ENCODE data around the gene LHFPL2. TPM values are rescaled to one million over a fixed set of nuclear protein-coding genes. Genes with fewer than 3 reads are reported as not detected.

Gene LHFPL2
- total and polyA plus RNA-seq, 9 of the 15 experiments (the other 6 are each of a cell fraction or from before 2014, with no cell fraction given): 1.0 to 6.6 (median 4.6) TPM

DNA sequence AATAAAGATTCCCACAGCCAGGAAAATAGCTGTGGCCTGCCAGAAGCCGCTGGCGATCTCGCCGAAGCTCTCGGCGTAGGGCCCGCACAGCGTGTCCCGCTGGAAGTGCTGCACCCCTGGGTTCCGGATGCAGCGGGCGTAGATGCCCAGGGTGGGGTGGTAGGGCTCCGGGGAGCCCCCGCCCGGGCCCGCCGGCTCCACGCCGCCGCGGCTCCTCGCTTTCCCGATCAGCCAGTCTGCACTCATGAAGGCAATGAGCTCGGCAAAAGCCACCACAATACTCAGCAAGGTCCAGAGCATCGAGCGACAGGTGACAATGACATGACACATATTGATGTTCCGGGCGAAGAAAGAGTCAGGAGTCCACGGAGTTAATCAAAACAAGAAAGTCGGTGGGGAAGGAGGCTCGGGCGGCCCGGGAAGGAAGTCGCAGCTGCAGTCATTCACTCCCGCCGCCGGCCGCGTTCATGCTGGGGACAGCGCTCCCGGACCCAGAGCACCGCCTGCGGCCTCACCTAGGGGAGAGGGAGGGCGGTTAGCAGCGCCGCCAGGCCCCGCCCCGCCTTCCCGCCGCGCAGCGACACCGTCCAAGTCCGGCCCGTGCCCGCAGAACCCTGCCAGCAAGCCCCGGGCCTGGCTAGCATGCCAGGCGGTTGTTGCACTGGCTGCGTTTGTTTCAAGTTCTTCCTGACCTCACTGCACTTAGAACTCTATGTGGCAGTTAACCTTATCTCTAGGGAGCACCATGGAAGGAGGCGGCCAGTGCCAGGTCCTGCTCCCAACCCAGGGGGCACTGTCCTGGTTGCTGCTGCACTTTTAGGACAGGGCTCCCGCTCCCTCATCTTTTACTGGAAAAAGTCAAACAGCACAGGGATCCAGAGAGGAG is 138.4 kb downstream of the LHFPL2 start (continued):
- TF ChIP-seq ATF3 (IDR thresholded peaks at IDR 0.05): no peak
- peak; percentile 65 for TF ChIP-seq ATF3 (CRISPR knock-in tag; conservative IDR thresholded peaks at IDR 0.05)
- TF ChIP-seq MYC (IDR thresholded peaks at IDR 0.05; ENCODE audit: low read depth, low read length): peak; percentile 43; the same call in 1 of the 2 replicates
- TF ChIP-seq MYC (CRISPR knock-in tag; IDR thresholded peaks at IDR 0.05; ENCODE audit: borderline replicate concordance, low read depth): no peak
- TF ChIP-seq, protein P1, sequence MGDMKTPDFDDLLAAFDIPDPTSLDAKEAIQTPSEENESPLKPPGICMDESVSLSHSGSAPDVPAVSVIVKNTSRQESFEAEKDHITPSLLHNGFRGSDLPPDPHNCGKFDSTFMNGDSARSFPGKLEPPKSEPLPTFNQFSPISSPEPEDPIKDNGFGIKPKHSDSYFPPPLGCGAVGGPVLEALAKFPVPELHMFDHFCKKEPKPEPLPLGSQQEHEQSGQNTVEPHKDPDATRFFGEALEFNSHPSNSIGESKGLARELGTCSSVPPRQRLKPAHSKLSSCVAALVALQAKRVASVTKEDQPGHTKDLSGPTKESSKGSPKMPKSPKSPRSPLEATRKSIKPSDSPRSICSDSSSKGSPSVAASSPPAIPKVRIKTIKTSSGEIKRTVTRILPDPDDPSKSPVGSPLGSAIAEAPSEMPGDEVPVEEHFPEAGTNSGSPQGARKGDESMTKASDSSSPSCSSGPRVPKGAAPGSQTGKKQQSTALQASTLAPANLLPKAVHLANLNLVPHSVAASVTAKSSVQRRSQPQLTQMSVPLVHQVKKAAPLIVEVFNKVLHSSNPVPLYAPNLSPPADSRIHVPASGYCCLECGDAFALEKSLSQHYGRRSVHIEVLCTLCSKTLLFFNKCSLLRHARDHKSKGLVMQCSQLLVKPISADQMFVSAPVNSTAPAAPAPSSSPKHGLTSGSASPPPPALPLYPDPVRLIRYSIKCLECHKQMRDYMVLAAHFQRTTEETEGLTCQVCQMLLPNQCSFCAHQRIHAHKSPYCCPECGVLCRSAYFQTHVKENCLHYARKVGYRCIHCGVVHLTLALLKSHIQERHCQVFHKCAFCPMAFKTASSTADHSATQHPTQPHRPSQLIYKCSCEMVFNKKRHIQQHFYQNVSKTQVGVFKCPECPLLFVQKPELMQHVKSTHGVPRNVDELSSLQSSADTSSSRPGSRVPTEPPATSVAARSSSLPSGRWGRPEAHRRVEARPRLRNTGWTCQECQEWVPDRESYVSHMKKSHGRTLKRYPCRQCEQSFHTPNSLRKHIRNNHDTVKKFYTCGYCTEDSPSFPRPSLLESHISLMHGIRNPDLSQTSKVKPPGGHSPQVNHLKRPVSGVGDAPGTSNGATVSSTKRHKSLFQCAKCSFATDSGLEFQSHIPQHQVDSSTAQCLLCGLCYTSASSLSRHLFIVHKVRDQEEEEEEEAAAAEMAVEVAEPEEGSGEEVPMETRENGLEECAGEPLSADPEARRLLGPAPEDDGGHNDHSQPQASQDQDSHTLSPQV (IDR thresholded peaks at IDR 0.05): peak; percentile 82
- TF ChIP-seq KLF1 (tag; IDR thresholded peaks at IDR 0.05): no peak
- 0 out of 2 replicates have a peak, but pooled peaks have one; percentile 48 for TF ChIP-seq NR2C2 (CRISPR knock-in tag; IDR thresholded peaks at IDR 0.05)
- 0 out of 2 replicates have a peak, but pooled peaks have one; percentile 43 for TF ChIP-seq NR2C2 (tag; IDR thresholded peaks at IDR 0.05)
- no peak for TF ChIP-seq CHD1 (IDR thresholded peaks at IDR 0.05; ENCODE audit: low read length)
- TF ChIP-seq TEAD4 (IDR thresholded peaks at IDR 0.05; ENCODE audit: low read length): no peak
- no peak for TF ChIP-seq TEAD4 (CRISPR knock-in tag; IDR thresholded peaks at IDR 0.05; ENCODE audit: borderline replicate concordance)
- no peak for TF ChIP-seq ZNF41 (CRISPR knock-in tag; conservative IDR thresholded peaks at IDR 0.05)
- TF ChIP-seq, protein P2, sequence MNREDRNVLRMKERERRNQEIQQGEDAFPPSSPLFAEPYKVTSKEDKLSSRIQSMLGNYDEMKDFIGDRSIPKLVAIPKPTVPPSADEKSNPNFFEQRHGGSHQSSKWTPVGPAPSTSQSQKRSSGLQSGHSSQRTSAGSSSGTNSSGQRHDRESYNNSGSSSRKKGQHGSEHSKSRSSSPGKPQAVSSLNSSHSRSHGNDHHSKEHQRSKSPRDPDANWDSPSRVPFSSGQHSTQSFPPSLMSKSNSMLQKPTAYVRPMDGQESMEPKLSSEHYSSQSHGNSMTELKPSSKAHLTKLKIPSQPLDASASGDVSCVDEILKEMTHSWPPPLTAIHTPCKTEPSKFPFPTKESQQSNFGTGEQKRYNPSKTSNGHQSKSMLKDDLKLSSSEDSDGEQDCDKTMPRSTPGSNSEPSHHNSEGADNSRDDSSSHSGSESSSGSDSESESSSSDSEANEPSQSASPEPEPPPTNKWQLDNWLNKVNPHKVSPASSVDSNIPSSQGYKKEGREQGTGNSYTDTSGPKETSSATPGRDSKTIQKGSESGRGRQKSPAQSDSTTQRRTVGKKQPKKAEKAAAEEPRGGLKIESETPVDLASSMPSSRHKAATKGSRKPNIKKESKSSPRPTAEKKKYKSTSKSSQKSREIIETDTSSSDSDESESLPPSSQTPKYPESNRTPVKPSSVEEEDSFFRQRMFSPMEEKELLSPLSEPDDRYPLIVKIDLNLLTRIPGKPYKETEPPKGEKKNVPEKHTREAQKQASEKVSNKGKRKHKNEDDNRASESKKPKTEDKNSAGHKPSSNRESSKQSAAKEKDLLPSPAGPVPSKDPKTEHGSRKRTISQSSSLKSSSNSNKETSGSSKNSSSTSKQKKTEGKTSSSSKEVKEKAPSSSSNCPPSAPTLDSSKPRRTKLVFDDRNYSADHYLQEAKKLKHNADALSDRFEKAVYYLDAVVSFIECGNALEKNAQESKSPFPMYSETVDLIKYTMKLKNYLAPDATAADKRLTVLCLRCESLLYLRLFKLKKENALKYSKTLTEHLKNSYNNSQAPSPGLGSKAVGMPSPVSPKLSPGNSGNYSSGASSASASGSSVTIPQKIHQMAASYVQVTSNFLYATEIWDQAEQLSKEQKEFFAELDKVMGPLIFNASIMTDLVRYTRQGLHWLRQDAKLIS (CRISPR knock-in tag; IDR thresholded peaks at IDR 0.05): no peak
- no peak for TF ChIP-seq MED1 (CRISPR knock-in tag; IDR thresholded peaks at IDR 0.05; ENCODE audit: borderline replicate concordance)
- TF ChIP-seq ZNF77 (CRISPR knock-in tag; IDR thresholded peaks at IDR 0.05): no peak
- no peak for TF ChIP-seq MEF2A (IDR thresholded peaks at IDR 0.05; ENCODE audit: control insufficient read depth, low read depth, low read length)
- no peak for TF ChIP-seq ZNF174 (CRISPR knock-in tag; IDR thresholded peaks at IDR 0.05)

All from K562 (cell line).